K562 (cell line): ENCODE results near the gene INHBC.
A peak's percentile ranks its signal among the peaks of the same experiment; 100 is the strongest.

Experiments
- CREM ChIP-seq: IDR thresholded peaks from 2 replicates; pipeline ENCODE4 v1.6.1; 2014; ENCODE audit warnings: antibody characterized with exemption, low read depth
- EP300 ChIP-seq: IDR thresholded peaks from 2 replicates; pipeline ENCODE4 v1.6.1; 2012; ENCODE audit warnings: low read length, improper control_type of control experiment
- PCBP1 ChIP-seq: fragments of 200-400 bp; formaldehyde crosslinking; IDR thresholded peaks from 2 replicates; pipeline ENCODE4 v1.6.1; 2018; ENCODE audit warnings: mild to moderate bottlenecking, low read depth, low read length; ENCODE audit not compliant: poor library complexity, severe bottlenecking

- TF ChIP-seq PCBP1 (peak; percentile 13), CREM (no peak), EP300 (no peak)
Observed at GRCh38 chr12:57461917-57462250, 27.3 kb downstream of the INHBC start.
